Glutamatergic neuron (in vitro differentiated cells): ENCODE data around the gene NATD1. TPM values are rescaled to one million over a fixed set of nuclear protein-coding genes. Genes with fewer than 3 reads are reported as not detected.

Experiments
- DNase-seq: peaks from one replicate; pipeline ENCODE4 v3.0.0; 2022
- H3K27ac Mint-ChIP-seq: one replicate; pipeline ENCODE4 v1.8.0; 2020; ENCODE audit warnings: mild to moderate bottlenecking, mixed read lengths, inconsistent platforms; ENCODE audit not compliant: unreplicated experiment
- H3K27me3 Mint-ChIP-seq: one replicate; pipeline ENCODE4 v1.8.0; 2020; ENCODE audit warnings: mild to moderate bottlenecking, moderate library complexity, mixed read lengths, inconsistent platforms; ENCODE audit not compliant: unreplicated experiment
- H3K36me3 Mint-ChIP-seq: one replicate; pipeline ENCODE4 v1.8.0; 2020; ENCODE audit warnings: mild to moderate bottlenecking, mixed read lengths, inconsistent platforms; ENCODE audit not compliant: unreplicated experiment
- H3K4me1 Mint-ChIP-seq: one replicate; pipeline ENCODE4 v1.8.0; 2020; ENCODE audit warnings: mild to moderate bottlenecking, low read depth, mixed read lengths, inconsistent platforms; ENCODE audit not compliant: unreplicated experiment
- H3K4me3 Mint-ChIP-seq: one replicate; pipeline ENCODE4 v1.8.0; 2020; ENCODE audit warnings: mild to moderate bottlenecking, mixed read lengths, inconsistent platforms; ENCODE audit not compliant: unreplicated experiment
- H3K9me3 Mint-ChIP-seq: one replicate; pipeline ENCODE4 v1.8.0; 2020; ENCODE audit warnings: mild to moderate bottlenecking, moderate library complexity, mixed read lengths, inconsistent platforms; ENCODE audit not compliant: unreplicated experiment
- CTCF ChIP-seq: fragments of 200-600 bp; sonication (generic); IDR thresholded peaks from one replicate; pipeline ENCODE4 v1.5.0; 2021; ENCODE audit not compliant: partially characterized antibody, unreplicated experiment
- total RNA-seq: library from RNA; stranded (reverse); fragmentation: NEBNext Ultra II Directional; extraction: Animal tissue kit (Norgen Biotek cat#: 25700); gene quantifications from one replicate; pipeline ENCODE4 v1.2.1, GENCODE V29; 2021; ENCODE audit not compliant: unreplicated experiment

NATD1 gene
- total RNA-seq, 1 donor from 2014 or later, result 45.9 TPM

GRCh38 chr17:21215935-21216334 lies 37.3 kb downstream of the NATD1 start:
- peak overlapping the region; percentile 86 for H3K4me3 Mint-ChIP-seq
- TF ChIP-seq CTCF, result no peak
- H3K9me3 Mint-ChIP-seq, result peaks cover 2% of the 10 kb centered on the region
- DNase-seq, result no peak
- H3K27me3 Mint-ChIP-seq, result no peaks in the 10 kb centered on the region
- peaks cover 23% of the 10 kb centered on the region for H3K4me1 Mint-ChIP-seq
- H3K27ac Mint-ChIP-seq, result no peak overlapping the region
- no peaks in the 10 kb centered on the region for H3K36me3 Mint-ChIP-seq

- H3K27me3 Mint-ChIP-seq, result no peaks in the 10 kb centered on the region
- no peak for TF ChIP-seq CTCF
- H3K4me3 Mint-ChIP-seq, result peak overlapping the region; percentile 86
- DNase-seq, result no peak
- peaks cover 32% of the 10 kb centered on the region for H3K4me1 Mint-ChIP-seq
- peaks cover 5% of the 10 kb centered on the region for H3K9me3 Mint-ChIP-seq
- no peaks in the 10 kb centered on the region for H3K36me3 Mint-ChIP-seq
- H3K27ac Mint-ChIP-seq, result peak overlapping the region; percentile 89
Measured at GRCh38 chr17:21214777-21215541, 38.3 kb downstream of the NATD1 start.

- no peaks in the 10 kb centered on the region for H3K36me3 Mint-ChIP-seq
- no peaks in the 10 kb centered on the region for H3K27me3 Mint-ChIP-seq
- H3K9me3 Mint-ChIP-seq, result peaks cover 5% of the 10 kb centered on the region
- DNase-seq, result peak; percentile 97
- H3K27ac Mint-ChIP-seq, result peak within 1 kb of the TSS; percentile 90
- TF ChIP-seq CTCF, result peak; percentile 2
- H3K4me1 Mint-ChIP-seq, result peaks cover 36% of the 10 kb centered on the region
- H3K4me3 Mint-ChIP-seq, result peak within 1 kb of the TSS; percentile 88
Measured at GRCh38 chr17:21214015-21214776, 39.0 kb downstream of the NATD1 start, which contains the start of gene TMEM11. TSS of gene TMEM11 (minus strand) at chr17:21214161. CDS start at chr17:21214152, 9 bp downstream.

- H3K27ac Mint-ChIP-seq, result no peak overlapping the region
- H3K4me1 Mint-ChIP-seq, result peaks cover 39% of the 10 kb centered on the region
- peak; percentile 61 for DNase-seq
- no peaks in the 10 kb centered on the region for H3K36me3 Mint-ChIP-seq
- no peaks in the 10 kb centered on the region for H3K27me3 Mint-ChIP-seq
- H3K4me3 Mint-ChIP-seq, result peak overlapping the region; percentile 88
- H3K9me3 Mint-ChIP-seq, result peaks cover 5% of the 10 kb centered on the region
- TF ChIP-seq CTCF, result peak; percentile 1
Measured at GRCh38 chr17:21213638-21214014, 39.6 kb downstream of the NATD1 start.
